Endothelial cell of coronary artery (primary cell): ENCODE data around the gene TACSTD2. TPM values are rescaled to one million over a fixed set of nuclear protein-coding genes. Genes with fewer than 3 reads are reported as not detected.

Experiments
- total RNA-seq: library from RNA; depleted of rRNA; stranded (reverse); fragments of >200 nt; gene quantifications from 2 replicates; pipeline ENCODE4 v1.2.3, GENCODE V29; 2014

The TACSTD2 gene
- 0.18 and 13.5 TPM in 2 replicates for total RNA-seq

GRCh38 chr1:58576727-58577653 lies at the start of gene TACSTD2:
TACSTD2 (minus strand) TSS chr1:58577252; CDS start chr1:58577156, 96 bp downstream.

GRCh38 chr1:58546520-58547308 lies 30.3 kb downstream of the TACSTD2 start, which contains the start of gene OMA1:
OMA1 (minus strand) TSS chr1:58546726; CDS start chr1:58539294, 7,432 bp downstream.

Other genes with a start within 250 kb of the TACSTD2 start
- 9.6 and 22.5 TPM in 2 replicates for gene OMA1, start 30.5 kb downstream of the TACSTD2 start, total RNA-seq
- gene MYSM1, start 122.8 kb upstream of the TACSTD2 start, total RNA-seq = 18.6 and 21.0 TPM in 2 replicates
- gene JUN, start 206.8 kb upstream of the TACSTD2 start, total RNA-seq = 111 and 151 TPM in 2 replicates